HG02763 (cell line): ENCODE measurements around the gene SREK1.
"Not testable (repeated sequence)": the region's sequence is repeated elsewhere in the genome, so short reads cannot be mapped to it uniquely, and the experiment has no call there.

Source experiments
- ATAC-seq: cut with Tn5 transposase; IDR thresholded peaks from one replicate; pipeline ENCODE4 v1.9.1; 2021; ENCODE audit warnings: mild to moderate bottlenecking, moderate library complexity; ENCODE audit not compliant: unreplicated experiment

Gene SREK1

DNA sequence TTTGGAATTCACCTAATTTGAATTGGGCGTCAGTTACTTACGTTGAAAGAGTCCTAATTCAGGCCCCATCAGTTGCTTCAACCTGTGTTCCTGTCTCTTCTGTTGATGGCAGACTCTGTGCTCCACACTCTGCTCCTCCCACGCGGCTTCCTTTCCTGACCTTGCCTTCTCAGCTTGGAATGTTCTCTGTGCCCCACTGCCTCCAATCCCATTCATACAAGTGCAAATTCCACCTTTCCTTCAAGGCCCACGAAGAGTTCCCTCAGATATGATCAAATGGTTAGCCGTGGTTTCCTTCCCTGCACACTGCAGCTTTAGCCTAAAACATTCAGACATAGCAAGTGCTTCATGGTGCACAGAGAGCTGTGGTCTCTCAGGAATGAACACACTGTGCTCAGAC lies 65.7 kb downstream of the SREK1 start:
- no peak for ATAC-seq

DNA sequence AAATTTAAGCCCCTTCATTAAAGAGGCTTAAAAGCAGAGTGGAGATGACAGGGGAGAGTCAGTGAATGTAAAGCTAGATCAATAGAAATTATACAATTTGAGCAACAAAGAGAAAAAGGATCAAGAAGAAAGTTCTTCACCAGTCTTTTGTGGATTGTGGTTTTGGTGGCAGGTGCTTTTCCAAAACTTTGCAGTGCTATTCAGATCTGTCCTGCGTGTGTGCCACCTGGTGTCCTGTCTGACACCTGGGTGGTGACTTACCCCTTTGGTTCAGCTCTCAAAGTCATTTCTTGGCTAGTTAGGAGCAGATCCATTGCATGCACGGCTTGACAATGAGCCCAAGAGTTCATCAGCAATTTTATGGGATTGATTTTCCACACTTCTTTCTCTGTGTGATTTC lies 69.4 kb downstream of the SREK1 start:
- no peak for ATAC-seq

DNA sequence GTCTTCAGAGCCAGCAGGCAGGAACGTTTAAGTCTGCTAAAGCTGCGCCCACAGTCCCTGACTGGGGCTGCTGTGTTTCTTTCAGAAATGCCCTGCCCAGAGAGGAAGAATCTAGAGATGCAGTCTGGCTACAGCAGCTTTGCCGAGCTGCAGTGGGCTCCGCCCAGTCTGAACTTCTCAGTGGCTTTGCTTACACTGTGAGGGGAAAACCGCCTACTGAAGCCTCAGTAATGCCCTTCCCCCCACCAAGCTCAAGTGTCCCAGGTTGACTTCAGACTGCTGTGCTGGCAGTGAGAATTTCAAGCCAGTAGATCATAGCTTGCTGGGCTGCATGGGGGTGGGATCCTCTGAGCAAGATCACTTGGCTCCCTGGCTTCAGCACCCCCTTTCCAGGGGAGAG lies 78.4 kb downstream of the SREK1 start:
- ATAC-seq: no peak

DNA sequence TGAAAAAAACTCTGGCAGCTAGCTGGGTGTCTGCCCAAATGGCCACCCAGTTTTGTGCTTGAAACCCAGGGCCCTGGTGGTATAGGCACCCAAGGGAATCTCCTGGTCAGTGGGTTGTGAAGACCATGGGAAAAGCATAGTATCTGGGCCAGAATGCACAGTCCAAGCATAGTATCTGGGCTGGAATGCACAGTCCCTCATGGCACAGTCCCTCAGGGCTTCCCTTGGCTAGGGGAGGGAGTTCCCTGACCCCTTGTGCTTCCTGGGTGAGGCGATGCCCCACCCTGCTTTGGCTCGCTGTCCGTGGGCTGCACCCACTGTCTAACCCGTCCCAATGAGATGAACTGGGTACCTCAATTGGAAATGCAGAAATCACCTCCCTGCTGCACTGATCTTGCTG lies 78.8 kb downstream of the SREK1 start:
- ATAC-seq: not testable (repeated sequence)

DNA sequence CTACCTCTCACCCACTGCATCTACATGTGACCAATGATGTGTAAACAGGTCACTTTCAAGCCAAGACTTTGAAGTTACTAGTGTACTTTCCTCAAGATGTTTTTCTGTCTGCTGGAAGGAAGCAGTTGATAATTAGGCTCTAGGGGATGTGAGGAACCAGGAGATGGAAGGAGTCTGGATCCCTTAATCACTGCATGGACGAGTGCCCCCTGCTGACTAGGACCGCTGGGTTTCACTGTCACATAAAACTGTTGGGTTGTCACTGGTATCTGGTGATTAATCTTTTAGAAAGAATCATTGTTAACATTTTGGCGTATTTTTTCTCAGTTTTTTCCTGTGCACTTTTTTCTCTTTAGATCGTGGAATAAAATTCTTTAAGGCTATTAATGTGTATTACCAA lies 79.5 kb downstream of the SREK1 start:
- ATAC-seq: no peak

DNA sequence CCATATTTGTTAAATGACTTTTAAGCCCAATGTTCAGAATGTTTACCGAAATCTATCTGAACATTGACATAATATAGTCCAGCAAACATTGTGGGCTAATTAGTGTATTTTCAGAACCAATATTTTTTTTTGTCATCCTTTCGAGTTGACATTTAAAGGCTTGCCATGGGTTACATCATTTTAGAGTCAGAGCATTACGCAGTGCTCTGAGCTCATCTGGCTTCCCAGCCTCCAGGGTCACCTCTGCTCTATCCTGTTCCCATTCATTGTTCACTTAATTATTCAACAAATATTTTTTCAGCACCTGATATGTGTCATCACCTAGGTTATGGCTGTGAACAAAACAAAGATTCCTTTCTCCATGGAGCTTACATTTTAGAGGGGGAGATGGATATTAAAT lies 80.2 kb downstream of the SREK1 start:
- ATAC-seq: no peak

DNA sequence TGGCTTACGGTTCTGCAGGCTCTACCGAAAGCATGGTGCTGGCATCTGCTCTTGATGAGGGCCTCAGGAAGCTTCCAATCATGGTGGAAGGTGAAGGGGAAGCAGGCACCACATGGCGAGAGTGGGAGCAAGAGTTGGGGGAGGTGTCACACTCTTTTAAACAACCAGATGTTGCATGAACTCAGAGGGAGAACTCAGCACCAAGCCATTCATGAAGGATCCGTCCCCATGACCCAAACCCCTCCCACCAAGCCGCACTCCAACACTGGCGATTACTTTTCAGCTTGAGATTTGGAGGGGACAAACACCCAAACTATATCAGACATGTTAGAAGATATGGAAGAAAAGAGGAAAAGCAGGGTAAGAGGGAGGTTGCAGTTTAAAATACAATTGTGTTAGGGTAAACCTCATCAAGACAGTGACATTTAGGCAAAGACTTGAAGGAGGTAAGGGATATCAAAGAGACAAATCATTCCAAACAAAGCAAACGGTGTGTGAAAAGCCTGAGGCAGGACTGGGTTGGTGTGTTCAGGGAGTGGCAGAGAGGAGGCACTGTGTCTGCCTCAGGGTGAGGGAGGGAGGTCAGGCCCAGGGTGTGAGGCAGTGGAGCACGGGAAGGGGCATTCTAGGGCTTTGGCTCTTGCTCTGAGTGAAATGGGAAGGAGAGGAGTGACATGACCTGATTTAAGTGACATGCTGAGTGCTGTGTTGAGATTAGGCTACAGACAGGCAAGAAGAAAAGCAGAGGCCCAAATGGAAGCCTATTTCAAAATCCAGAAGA lies 80.9 kb downstream of the SREK1 start:
- ATAC-seq: no peak

DNA sequence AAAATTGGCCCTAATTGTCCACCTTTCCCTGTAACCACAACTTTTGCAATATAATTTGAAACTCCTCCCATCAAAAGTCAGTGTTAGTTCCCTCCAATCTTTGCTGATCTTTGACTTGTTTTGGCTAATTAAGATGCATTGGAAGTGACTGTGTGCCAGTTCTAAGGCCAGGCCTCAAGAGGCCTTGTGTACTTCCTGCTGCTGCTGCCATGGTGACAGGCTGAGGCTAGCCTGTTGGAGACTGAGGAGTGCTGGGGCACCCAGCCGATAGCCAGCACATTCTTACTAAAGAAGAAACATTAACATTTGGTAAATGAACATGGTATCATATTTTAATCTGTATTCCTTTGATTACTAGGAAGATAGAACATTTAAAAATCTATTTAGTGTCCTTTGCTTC lies 86.5 kb downstream of the SREK1 start:
- no peak for ATAC-seq

DNA sequence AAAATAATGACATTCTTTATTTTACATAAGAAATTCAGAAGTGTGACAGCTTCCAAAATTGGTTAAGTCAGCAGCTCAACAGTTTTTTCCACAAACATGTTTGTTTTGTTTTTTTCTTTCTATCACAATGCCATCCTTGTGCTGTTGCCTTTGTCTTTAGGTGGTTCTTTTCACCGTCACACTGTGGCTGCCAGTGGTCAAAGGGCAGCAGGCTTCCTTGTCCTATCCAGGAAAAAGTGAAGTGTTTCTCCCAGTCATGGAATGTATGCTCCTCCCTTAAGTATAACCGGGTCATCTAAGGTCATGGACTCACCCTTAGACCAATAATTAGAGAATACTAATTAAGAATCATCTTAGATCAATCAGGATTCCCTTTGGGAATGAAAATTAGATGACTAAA lies 87.4 kb downstream of the SREK1 start:
- no peak for ATAC-seq

DNA sequence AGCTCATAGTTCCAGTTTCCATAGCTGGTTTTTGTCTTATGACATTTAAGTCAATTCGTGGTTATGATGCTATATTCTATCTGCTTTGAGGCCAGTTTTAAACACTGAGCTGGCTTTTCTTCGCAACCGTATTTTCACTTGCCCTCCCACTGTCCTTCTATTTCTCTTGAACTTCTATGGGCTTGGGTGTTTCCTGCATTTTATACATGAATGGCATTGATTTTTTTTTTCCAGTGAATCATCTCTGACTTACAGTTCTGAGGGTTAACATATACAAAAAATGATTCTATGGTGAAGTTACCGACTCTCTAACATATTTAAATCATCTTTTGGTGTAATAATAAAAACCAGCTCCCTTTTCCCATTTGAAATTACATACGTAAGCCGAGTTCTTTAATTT lies 88.2 kb downstream of the SREK1 start:
- no peak for ATAC-seq

DNA sequence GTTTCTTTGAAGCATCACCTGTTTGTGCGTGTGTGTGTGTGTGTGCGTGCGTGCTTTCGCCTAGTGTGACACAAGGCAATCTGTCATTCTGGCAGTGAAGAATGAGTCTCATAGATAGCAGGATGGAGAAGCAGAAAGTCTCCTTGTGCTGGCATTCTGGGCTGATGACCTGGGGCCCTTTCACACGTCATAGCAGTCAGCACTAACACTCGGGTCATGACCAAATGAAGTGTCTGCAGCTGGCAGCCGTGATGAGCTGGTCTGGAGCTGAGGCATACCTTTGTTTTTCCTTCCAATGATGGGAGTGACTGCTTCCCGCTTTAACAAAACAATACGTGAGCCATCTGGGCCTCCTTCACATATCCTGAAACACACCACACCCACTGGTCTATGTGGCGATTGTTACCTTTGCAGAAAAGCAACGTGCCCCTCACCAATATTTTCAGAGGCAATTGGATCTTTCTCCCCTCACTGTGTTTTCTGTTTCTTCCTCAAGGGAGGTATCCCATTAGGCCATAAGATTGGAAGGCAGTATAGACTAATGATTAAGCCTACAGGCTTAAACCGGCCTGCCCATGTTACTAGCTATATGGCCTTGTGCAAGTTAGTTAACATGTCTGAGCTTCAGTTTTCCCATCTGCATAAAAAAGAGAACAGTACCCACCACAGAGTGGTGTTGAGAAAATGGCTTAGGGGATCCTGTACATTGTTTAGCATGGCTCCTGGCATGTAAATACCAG lies 88.8 kb downstream of the SREK1 start:
- ATAC-seq: no peak
